ENCODE results near the gene AFF2.

The AFF2 gene

DNA sequence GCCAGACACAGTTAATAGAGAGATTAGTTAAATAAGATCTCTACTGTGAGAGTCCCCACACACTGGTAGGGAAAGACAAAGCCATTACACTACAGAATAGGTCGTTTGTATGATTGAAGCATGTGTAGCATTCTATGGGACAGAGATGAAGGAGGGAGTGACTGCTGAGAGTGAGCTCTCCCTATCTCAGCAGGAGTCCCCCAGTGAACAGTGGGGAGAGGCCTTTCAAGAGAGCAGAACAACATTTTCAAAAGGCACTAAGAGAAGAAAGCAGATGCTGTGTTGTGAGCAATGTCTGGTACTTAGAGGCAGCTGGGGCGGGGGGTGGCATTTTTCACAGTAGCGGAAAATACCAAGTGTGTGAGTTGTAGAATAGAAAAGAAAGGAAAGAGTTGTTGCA lies 413.6 kb downstream of the AFF2 start:
- no peak for DNase-seq (ENCODE audit: low read depth in 1 of 2, low spot score in 1 of 2)

- no peak for DNase-seq (ENCODE audit: low read depth in 1 of 2, low spot score in 1 of 2)
These were observed 414.4 kb downstream of the AFF2 start for GRCh38 chrX:148914783-148915182.

DNA sequence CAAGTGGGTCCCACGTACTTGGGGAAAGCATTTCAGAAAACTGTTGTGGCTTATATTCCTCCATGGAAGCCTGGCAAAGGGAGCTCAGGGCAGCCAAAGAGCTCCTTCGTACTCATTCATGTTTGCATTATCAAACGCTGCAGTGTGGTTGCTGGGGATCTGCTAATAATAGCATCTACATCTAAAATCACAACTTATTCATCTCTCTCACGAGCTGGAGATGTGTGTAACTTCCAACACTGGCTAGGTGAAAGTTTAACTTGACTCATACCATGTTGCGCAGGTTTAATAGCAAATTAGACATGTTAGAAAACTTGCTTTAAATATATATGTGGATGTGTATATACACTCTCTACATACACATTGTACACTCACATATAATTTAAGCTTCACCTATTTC lies 415.1 kb downstream of the AFF2 start:
- no peak for DNase-seq (ENCODE audit: low read depth in 1 of 2, low spot score in 1 of 2)

DNA sequence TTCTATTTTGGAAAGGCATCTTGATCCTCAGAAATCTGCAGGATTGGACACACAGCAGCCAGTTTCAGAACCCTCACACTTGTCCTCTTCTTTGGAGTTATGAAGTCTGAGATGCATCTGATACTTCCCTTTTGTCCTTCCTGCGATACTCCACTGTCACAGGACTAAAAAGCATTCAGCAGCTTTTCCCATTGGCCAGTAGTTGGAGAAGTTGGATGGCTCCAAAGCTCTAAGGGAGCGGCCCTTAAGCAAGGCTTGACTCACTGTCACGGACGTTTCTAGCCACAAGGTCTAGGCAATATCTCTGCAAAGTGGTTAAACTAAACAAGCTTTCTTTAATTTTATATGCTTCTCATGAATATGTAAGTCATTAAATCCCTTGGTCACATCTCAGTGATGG lies 417.0 kb downstream of the AFF2 start:
- DNase-seq (ENCODE audit: low read depth in 1 of 2, low spot score in 1 of 2): no peak

- DNase-seq (ENCODE audit: low read depth in 1 of 2, low spot score in 1 of 2): no peak
These were observed 423.2 kb downstream of the AFF2 start for GRCh38 chrX:148923631-148924030.

DNA sequence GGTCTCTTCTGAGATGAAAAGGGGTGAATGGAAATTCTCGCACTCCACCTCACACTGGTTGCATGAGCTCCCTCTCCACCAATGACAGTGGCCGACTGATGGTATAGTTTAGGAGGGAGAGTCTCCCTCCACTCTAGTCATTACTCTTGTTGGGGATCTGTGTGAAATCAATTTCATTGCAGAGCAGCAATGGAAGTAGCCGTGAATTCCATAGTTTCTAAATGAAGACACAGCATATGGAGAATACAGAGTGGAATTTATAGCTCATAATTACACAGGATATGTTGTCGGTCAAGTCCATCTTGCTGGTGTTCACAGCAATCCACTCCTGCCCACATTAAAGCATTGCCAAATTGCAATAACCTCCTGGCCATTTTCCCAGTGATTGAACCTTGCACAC lies 426.0 kb downstream of the AFF2 start:
- no peak for DNase-seq (ENCODE audit: low read depth in 1 of 2, low spot score in 1 of 2)

GRCh38 chrX:148928811-148929210 lies 428.4 kb downstream of the AFF2 start:
- no peak for DNase-seq (ENCODE audit: low read depth in 1 of 2, low spot score in 1 of 2)

DNA sequence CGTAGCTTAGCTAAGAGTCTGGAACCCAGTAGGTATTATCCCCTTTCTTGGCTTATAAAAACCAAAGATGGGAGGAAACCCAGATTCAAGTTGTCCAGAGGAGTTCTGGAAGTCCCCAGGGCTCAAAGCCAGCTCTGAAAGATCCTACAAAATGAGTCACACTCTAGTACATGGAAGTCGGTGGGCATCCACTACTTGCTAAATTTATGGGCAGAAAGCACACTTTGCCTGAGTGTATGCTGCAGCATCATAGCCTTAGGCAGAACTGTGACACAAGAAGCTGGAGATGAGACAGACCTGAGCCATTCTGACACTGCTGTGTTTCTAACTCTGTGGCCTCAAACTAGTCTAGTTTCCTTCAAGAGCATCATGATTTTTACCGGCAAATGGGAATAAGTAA lies 429.3 kb downstream of the AFF2 start:
- no peak for DNase-seq (ENCODE audit: low read depth in 1 of 2, low spot score in 1 of 2)

DNA sequence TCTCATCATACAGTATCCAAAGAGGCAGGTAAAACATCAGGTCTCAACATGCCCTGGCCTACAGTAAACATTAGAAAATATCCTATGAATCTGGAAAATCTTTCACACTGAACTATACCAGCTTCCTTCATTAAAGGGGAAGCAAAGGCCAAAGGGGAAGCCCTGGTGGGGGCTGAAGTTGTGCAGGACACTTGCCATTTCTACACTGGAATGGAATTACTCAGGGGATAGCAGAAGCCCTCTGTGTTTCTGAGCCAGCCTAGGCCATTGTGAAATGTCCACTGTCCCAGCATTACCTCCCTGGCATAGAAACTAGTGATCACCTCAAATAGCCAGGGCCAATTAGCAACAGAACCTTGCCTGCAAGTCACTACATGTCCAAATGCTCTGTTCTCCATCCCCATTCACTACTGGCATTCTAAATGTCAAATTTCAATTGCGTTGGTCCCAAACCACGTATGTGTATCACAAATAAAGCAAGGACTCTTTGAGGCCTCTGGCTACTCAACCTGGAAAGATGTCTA lies 429.9 kb downstream of the AFF2 start:
- no peak for DNase-seq (ENCODE audit: low read depth in 1 of 2, low spot score in 1 of 2)

DNA sequence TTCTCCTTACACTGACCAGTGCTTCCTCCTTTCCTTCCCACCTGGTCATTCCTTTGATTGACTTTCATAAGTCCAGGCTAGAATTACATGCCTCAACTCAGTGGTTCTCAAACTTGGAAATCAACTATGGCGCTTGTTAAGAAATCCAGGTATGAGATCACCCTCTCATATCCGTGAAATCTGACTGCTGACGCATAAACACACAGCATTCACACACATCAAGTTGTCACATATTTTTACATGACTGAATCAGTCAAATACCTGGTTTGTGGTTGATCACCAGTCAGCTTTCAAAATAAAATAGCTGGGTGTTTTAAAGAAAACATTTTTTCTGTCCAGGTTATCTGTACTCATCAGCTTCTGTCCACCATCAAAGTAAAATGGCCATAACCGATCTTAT lies 433.5 kb downstream of the AFF2 start:
- DNase-seq (ENCODE audit: low read depth in 1 of 2, low spot score in 1 of 2): no peak

DNA sequence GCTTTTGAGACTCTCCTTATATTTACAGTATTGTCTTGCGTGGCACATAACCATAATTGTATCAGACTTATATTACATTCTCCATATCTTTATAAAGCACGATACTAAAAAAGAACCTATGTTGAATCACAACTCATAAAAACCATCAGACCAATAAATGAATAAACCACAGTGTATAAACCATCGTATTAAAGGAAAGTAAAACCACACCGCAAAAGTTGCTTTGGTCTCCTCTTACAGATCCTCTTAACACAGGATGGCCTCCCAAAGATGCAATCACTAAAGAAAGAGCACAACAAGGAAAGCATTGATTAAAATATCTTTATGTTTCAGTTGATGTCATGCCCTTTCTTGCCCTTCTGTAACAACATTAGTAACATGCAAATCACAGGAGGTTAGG lies 437.9 kb downstream of the AFF2 start:
- no peak for DNase-seq (ENCODE audit: low read depth in 1 of 2, low spot score in 1 of 2)

GRCh38 chrX:148940411-148940996 lies 440.1 kb downstream of the AFF2 start:
- no peak for DNase-seq (ENCODE audit: low read depth in 1 of 2, low spot score in 1 of 2)

GRCh38 chrX:148942754-148943153 lies 442.3 kb downstream of the AFF2 start:
- no peak for DNase-seq (ENCODE audit: low read depth in 1 of 2, low spot score in 1 of 2)

GRCh38 chrX:148947399-148947975 lies 447.1 kb downstream of the AFF2 start:
- DNase-seq (ENCODE audit: low read depth in 1 of 2, low spot score in 1 of 2): no peak

DNA sequence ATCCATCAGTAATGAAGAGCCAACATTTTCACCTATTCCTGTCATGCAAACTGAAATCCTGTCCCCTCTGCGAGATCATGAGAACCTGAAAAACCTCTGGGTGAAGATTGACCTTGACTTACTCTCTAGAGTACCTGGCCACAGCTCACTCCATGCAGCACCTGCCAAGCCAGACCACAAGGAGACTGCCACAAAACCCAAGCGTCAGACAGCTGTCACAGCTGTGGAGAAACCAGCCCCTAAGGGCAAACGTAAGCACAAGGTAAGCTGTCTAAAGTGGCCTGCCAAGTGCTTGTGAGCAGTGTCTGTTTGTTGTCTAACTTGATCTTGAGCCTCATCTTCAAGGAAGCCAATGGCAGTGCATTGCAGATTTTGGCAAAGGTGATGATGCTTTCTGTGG lies 455.9 kb downstream of the AFF2 start:
- no peak for DNase-seq (ENCODE audit: low read depth in 1 of 2, low spot score in 1 of 2)

- no peak for DNase-seq (ENCODE audit: low read depth in 1 of 2, low spot score in 1 of 2)
These were observed 458.5 kb downstream of the AFF2 start for GRCh38 chrX:148958901-148959300.

DNA sequence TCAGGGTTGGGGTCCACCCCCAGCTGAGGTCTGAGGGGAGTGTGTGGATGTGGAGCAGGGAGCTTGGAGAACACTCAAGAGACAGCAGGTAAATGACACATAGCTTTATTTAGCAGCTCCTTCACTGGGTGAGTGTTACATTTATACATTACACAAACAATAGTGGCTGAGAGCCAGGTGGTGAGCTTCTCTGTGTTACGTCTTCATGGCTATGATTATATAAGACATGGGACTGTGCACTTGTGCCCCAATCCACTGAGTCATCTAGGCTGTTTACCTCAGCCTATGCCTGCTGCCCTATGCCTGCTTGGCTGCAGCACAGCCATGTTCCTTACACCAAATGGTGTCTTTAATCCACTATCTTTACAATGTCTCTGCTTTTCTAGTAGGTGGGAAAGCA lies 459.6 kb downstream of the AFF2 start:
- DNase-seq (ENCODE audit: low read depth in 1 of 2, low spot score in 1 of 2): no peak

DNA sequence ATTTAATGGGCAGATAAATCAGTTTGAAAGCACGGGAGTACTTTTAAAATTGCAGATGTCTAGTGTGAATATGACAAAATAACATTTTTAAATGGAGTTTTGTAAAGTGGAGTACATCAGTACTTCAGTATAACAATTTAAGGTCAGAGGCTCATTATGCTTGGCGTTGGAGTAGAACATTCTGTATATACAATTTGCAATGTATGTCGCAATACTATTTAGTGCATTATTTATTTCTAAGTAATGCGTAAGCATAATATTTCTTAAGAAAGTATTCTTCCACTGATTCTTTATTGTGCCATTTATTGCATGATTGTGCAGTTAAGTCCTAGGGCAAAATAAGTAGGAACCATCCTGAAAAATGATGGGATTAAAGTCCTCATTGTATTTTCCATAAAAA lies 461.6 kb downstream of the AFF2 start:
- no peak for DNase-seq (ENCODE audit: low read depth in 1 of 2, low spot score in 1 of 2)

DNA sequence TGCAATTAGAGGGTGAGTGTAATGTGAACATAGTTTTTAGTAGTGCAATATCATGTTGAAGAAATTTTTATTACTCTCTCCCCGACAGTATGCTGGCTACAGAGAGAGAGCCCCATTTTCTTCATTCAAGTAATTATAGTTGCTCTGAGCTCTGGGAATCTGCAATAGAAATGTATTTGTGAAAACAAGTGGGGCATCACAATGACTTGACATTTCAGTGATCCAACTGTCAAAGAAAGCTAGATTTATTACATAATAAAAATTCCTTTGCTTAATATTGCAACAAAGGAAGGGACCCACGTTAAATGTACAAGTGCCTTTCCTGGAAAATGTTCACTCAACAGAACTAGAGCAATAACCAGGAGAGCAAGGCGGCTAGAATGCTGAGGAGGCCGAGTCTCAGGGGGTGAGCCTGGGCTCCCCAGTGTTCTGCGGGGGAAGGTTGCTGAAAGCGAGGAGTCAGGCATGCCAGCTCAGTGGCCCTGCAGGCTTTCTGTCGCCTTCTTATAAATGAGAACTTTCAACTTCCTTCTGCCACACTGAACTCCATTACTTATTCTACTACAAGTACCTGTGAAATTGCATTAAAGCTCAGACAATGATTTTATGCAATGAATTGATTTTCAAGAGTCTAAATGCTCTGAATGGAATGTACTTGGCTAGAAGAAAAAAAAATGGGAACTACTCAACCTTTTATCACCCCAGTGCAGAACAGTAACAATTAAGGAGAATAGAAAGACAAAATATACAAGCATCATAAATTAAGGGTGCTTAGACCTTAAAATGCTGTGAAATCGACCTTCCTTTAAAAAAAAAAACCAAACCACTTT lies 476.4 kb downstream of the AFF2 start:
- DNase-seq (ENCODE audit: low read depth in 1 of 2, low spot score in 1 of 2): no peak

DNA sequence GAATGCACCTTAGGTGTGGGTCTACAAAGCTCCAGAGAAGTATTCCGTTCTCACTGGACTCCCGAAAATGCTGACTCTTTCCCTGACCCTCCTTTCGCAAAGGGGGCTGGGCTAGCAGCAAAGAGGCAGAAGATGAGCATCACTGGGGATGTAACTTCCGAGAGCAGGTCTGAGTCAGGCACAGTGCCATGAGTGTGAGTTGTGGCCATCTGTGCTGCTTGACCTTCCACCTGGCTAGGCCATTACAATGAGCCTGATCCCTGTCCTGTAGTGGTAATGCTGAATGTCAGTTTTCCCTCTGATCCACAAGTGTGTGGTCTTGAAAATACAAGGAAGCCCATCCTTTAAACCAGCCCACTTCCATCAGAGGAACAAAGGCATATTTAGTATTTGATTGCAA lies 479.4 kb downstream of the AFF2 start:
- no peak for DNase-seq (ENCODE audit: low read depth in 1 of 2, low spot score in 1 of 2)

DNA sequence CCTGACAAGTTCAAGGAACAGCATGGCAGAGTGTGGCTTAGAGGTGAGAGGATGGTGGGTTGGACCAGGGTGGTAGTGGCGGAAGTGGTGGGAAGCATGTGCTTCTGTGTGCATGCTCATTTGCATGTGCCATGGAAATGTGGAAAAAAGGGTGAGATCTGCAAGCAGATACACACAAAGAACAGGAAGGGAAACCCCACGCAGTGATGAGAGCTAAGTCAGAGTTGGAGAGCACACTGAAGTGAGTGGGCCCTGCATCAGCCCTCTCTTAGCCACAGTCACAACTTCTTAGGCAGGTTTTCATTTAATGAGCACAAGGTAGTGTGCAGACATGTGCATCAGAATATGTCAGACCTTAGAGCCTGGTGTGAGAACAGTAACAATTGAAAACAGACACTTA lies 483.8 kb downstream of the AFF2 start:
- DNase-seq (ENCODE audit: low read depth in 1 of 2, low spot score in 1 of 2): no peak

DNA sequence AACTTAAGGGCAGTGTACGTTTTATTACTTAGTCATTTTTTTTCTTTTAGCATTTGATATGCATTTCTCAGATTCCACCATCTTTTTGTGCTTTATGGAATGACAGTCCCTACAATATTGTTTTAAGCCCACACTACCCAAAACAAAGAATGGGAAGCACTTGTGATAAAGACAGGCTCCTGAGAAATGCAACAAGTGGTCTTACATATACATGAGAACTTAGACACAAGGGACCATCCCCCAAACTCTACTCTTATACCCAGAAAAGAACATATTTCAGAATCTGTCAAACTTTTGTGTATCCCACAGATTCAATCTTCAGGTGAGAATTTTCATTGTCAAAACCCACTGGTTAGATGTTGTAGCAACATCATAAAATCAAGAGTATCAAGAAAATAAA lies 491.1 kb downstream of the AFF2 start:
- no peak for DNase-seq (ENCODE audit: low read depth in 1 of 2, low spot score in 1 of 2)

Data from activated CD4-positive, alpha-beta T cell treated with anti-CD3 and anti-CD28 coated beads, Interleukin-2, amount 50 U/mL, for 24 hours (primary cell).